ENCODE data around the gene JAGN1. TPM values are rescaled to one million over a fixed set of nuclear protein-coding genes. Genes with fewer than 3 reads are reported as not detected.
"Not testable (repeated sequence)": the region's sequence is repeated elsewhere in the genome, so short reads cannot be mapped to it uniquely, and the experiment has no call there.

JAGN1 gene
- polyA plus RNA-seq, 1 of the 3 experiments (the other 2 are of a cell fraction): 41.6 TPM

- TF ChIP-seq USF2 (IDR thresholded peaks at IDR 0.05; ENCODE audit: borderline replicate concordance, low read depth, low read length) (no peak), USF1 (IDR thresholded peaks at IDR 0.05; ENCODE audit: borderline replicate concordance, low read depth) (no peak), IRF3 (IDR thresholded peaks at IDR 0.05; ENCODE audit: low read depth, low read length) (no peak), NFIC (IDR thresholded peaks at IDR 0.05; ENCODE audit: borderline replicate concordance) (no peak), MXI1 (IDR thresholded peaks at IDR 0.05; ENCODE audit: low read depth, low read length) (no peak), CTCF (IDR thresholded peaks at IDR 0.05) (no peak), PBX3 (IDR thresholded peaks at IDR 0.05) (no peak), TAF1 (IDR thresholded peaks at IDR 0.05; ENCODE audit: borderline replicate concordance, low read depth, low read length) (no peak), MEF2A (IDR thresholded peaks at IDR 0.05; ENCODE audit: borderline replicate concordance, low read depth) (no peak), TEAD4 (IDR thresholded peaks at IDR 0.05; ENCODE audit: borderline replicate concordance, insufficient read depth) (no peak)
Observed at GRCh38 chr3:9875448-9875847, 15.0 kb upstream of the JAGN1 start (continued).

GRCh38 chr3:9876255-9876654, 14.2 kb upstream of the JAGN1 start:
- H3K36me3 ChIP-seq (replicated peaks in 1 of 2; ENCODE audit: control insufficient read depth in 1 of 2, insufficient read depth in 2 of 2, low read length in 1 of 2); H3K4me2 ChIP-seq; H3K4me1 ChIP-seq (ENCODE audit: control insufficient read depth in 1 of 2, insufficient read depth in 2 of 2, low read depth in 1 of 2, low read length in 1 of 2); POLR2A ChIA-PET; H3K9me3 ChIP-seq; H3K4me3 ChIP-seq (ENCODE audit: low read depth in 2 of 2, low read length in 1 of 2); H3K27me3 ChIP-seq (ENCODE audit: insufficient read depth); H3K27ac ChIP-seq (ENCODE audit: low read depth in 2 of 2, low read length in 1 of 2); H3K9ac ChIP-seq; DNase-seq; CTCF ChIA-PET; H3F3A ChIP-seq (replicated peaks; ENCODE audit: insufficient read depth); H4K20me1 ChIP-seq (ENCODE audit: insufficient read depth); H2AFZ ChIP-seq (ENCODE audit: low read depth); H3K9me2 ChIP-seq; H3K79me2 ChIP-seq (ENCODE audit: insufficient read depth): not testable (repeated sequence)
- WGBS (ENCODE audit: low lambda C conversion rate): 88% methylated on average over 3 of the region's 4 CpGs
